PC-3 (cell line): ENCODE results near the gene RB1.

Experiments used
- EZH2 ChIP-seq: fragments of 300-600 bp; sonication (generic); IDR thresholded peaks from one replicate; pipeline ENCODE4 v1.6.1; 2017; ENCODE audit warnings: antibody characterized with exemption, mild to moderate bottlenecking, low read length; ENCODE audit not compliant: unreplicated experiment
- TF ChIP-seq, protein P1 (sequence below): fragments of 300-600 bp; sonication (generic); conservative IDR thresholded peaks from 2 replicates; pipeline ENCODE4 v1.5.1; 2017; ENCODE audit warnings: antibody characterized with exemption, low read depth, mild to moderate bottlenecking, low read length

DNA sequence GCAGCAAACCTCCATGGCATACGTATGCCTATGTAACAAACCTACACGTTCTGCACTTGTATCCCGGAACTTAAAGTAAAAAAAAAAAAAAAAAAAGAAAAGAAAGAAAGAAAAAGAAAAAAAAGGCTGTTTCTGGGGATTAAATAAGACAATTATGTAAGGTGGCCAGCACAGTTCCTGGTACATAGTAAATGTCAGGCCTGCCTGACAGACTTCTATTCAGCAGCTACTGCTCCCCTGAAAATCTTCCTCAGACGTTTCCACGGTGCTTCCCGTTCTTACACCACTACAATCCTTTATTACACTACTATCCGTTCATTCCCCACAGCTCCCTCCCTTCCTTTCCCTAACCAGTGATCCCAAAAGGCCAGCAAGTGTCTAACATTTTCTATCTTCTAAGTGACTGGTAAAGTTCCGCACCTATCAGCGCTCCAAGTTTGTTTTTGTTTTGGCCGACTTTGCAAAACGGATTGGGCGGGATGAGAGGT lies 636 bp upstream of the RB1 start:
- TF ChIP-seq, protein P1, sequence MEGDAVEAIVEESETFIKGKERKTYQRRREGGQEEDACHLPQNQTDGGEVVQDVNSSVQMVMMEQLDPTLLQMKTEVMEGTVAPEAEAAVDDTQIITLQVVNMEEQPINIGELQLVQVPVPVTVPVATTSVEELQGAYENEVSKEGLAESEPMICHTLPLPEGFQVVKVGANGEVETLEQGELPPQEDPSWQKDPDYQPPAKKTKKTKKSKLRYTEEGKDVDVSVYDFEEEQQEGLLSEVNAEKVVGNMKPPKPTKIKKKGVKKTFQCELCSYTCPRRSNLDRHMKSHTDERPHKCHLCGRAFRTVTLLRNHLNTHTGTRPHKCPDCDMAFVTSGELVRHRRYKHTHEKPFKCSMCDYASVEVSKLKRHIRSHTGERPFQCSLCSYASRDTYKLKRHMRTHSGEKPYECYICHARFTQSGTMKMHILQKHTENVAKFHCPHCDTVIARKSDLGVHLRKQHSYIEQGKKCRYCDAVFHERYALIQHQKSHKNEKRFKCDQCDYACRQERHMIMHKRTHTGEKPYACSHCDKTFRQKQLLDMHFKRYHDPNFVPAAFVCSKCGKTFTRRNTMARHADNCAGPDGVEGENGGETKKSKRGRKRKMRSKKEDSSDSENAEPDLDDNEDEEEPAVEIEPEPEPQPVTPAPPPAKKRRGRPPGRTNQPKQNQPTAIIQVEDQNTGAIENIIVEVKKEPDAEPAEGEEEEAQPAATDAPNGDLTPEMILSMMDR: no peak
- TF ChIP-seq EZH2: no peak
